Globus pallidus (tissue), 1 donor: Measurements from ENCODE around the gene CA10.
A peak's percentile ranks its signal among the peaks of the same experiment; 100 is the strongest.

ENCODE experiments used
- DNase-seq: peaks from one replicate; pipeline ENCODE4 v3.0.0-alpha.2; 2015; ENCODE audit warnings: low spot score

CA10 gene

GRCh38 chr17:51873302-51873701 is 285.2 kb downstream of the CA10 start:
- no peak for DNase-seq

- peak; percentile 2 for DNase-seq
Measured at GRCh38 chr17:51869387-51869786, 289.1 kb downstream of the CA10 start.

- DNase-seq, result peak; percentile 37
Measured at GRCh38 chr17:51860954-51861561, 297.5 kb downstream of the CA10 start.

DNA sequence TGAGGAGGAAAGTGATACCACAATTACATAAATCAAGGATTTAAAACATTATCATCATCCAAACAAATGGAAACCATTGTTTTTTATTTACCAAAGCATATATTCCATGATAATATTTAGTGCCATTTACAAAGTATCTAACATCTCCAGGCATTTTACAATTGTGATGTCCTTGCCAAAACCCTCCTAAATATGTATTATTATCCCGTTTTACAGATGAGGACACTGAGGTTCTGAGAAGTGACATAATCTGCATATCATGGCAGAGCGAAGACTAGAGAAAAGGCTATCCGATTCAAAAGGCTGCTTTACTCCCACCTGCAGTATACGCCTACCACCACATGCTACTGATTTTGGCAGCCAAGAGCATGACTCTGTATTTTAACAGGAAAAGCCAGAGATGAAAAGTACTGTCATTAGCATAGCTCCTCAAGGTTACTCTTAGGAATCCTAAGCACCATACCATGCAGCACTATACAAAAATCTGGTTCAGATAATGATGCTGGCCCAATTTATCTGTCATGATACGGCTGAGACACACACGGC is 301.4 kb downstream of the CA10 start:
- no peak for DNase-seq

GRCh38 chr17:51855806-51856205 is 302.7 kb downstream of the CA10 start:
- DNase-seq, result no peak

- no peak for DNase-seq
Measured at GRCh38 chr17:51853857-51854256, 304.7 kb downstream of the CA10 start.

- DNase-seq, result no peak
Measured at GRCh38 chr17:51852603-51853002, 305.9 kb downstream of the CA10 start.

- no peak for DNase-seq
Measured at GRCh38 chr17:51850201-51850600, 308.3 kb downstream of the CA10 start.

DNA sequence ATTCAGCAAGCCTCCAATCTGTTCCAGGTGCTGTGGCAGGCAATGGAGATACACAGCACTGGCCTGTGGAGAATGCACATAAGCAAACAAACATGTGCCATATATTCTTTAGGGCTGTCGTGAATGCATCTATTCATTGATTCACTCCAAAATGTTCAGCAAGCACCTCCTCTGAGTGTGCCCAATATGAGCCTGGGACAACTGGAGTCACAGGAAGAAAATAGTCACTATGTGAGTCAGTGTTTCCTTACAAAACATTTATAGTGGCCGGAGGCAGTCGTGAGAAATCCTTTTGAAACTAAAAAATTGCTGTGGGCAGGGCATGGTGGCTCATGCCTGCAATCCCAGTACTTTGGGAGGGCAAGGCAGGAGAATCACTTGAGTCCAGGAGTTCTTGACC is 310.1 kb downstream of the CA10 start:
- DNase-seq, result no peak

DNA sequence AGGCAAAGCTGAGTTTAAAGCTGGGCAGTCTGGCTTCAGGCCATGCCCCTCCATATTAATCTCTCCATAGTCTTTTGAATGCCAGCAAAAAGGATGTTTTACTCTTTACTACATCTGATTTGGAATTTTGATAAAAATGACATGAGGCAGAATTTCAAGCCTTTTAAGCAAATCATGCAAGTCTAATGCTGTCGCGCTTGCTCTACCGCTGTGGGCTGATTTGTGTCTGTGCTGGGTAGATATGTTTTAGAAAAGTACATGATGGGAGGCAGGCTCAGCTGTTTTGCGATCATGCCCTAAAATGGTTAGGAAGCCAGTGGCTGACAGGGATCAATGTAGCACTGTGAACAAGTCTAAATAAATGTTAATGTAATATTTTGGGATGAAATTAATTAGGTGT is 311.9 kb downstream of the CA10 start:
- no peak for DNase-seq

- no peak for DNase-seq
Measured at GRCh38 chr17:51845776-51846175, 312.7 kb downstream of the CA10 start.

DNA sequence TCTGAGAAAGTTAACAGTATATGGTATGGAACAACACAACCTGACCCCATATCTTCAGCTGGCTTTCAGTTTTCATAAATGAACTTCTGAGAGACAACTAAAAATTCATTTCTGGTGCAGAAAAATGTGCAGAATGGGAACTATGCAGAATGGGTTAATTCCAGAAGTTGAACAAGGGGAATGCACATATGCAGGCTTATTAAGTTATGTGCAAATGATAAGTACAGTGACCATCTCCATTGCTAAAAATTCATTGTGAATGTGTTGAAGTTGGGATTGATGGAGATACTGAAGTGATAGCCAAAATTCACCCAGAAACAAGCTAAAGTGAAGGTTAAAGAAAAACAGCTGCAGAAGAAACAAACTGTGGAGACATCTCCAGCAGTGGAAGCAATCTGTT is 315.8 kb downstream of the CA10 start:
- no peak for DNase-seq

GRCh38 chr17:51841669-51842068 is 316.8 kb downstream of the CA10 start:
- no peak for DNase-seq

GRCh38 chr17:51840688-51841087 is 317.8 kb downstream of the CA10 start:
- DNase-seq, result no peak

- DNase-seq, result no peak
Measured at GRCh38 chr17:51833620-51834019, 324.9 kb downstream of the CA10 start.

DNA sequence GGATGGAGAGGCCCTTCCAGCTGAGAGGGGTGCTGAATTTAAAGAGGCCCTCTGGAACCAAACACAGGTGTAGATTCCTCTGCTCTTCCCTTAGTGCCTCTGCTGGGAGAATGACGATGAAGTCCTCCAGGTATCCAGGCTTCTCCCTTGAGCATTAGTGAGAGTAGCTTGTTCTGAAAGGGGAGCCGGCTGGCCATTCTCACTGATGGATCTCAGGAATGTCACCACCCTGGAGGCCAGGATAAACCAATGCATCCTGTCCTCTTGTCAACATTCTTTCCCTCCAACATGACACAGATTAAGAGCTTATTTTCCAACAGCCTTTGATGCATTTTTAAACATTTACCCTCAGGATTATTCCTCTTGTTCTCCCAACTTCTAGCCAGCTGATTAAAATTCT is 325.5 kb downstream of the CA10 start:
- DNase-seq, result no peak

DNA sequence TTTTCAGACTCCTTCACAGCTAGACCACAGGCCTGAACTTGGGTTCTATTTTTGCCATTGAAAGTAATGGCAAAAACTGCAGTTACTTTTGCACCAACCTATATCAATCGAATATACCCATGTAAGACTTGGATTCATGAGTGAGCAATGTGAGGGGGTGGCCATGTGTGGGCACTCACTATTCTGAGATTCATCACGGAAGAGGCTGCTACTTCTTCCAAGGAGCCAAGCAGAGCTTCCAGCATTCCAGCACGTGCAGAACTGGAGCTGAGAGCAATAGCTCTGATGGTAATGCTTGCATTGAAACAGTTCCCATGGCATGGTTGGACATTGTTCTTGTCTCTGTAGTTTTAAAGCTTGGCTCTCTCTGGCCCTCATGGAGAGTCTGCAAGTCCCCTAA is 327.6 kb downstream of the CA10 start:
- no peak for DNase-seq

DNA sequence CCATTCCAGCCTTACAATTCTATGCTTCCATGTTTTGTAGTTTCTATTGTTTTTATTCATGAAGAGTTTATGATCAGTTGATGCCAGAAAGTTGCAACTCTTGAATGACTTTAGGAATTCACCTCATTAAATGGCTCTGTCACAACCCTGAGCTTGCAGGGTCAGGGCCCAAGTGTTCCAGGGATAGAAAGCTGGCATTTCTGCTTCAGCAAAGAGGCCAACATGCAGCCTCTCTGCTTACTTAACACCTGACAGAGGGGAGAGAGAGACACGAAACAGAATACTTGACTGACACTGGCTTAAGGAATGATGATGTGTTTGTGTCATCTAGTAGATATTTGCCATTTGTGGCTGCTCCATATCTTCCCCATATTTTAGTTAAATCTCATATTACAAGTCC is 328.1 kb downstream of the CA10 start:
- no peak for DNase-seq

- DNase-seq, result no peak
Measured at GRCh38 chr17:51828901-51829300, 329.6 kb downstream of the CA10 start.

DNA sequence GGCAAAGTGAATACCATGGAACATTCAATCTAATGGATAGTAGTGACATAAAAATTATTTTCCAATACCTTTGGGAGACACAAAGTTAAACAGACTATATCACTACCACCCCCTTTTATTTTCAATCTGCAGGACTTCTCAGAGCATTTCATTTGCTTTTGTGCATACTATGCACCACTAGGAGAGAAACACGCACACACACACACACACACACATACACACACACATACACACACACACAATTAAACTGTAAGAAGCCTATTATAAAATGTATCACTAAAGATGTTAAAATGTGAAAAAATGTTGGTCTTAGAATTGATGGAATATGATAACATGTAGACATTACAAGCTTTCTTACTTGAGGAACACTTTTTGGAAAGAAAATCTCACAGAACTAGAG is 331.4 kb downstream of the CA10 start:
- no peak for DNase-seq

DNA sequence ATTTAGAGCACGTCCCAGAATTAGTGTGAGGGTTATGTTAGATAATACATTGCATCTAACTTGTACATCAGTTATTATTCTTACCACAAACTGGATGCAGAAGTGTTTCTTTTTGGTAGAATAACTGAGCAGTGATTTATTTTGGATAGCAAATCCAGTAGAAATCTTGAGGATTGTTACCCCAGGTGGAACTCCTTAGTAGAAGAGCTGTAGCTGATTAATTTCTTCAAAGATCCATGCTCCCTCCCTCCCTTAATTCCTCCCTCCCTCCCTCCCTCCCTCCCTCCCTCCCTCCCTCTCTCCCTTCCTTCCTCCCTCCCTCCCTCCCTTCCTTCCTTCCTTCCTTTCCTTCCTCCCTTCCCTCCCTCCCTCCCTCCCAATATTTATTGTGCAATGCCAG is 337.7 kb downstream of the CA10 start:
- no peak for DNase-seq

DNA sequence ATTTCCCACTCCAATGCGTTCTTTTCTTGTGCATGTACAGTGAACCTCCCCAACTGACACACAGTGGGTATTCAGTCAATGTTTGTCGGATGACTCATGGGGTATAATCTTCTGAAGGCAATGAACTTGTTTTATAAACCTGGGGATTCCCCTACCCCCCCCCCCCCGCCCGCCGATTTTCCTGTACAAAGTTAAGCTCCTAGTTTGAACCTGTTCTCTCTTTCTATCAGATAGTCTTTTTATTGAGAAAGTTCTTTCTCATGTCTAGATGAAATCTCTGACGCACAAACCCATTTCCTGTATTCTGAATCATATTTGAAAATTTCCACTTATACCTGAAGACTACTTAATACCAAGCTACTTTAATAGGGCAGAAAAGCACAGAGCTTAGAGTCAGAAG is 338.3 kb downstream of the CA10 start:
- DNase-seq, result no peak

- DNase-seq, result no peak
Measured at GRCh38 chr17:51819341-51820219, 338.9 kb downstream of the CA10 start.
